SK-N-MC (cell line): ENCODE results near the gene RTKN.
"Not testable (repeated sequence)": the region's sequence is repeated elsewhere in the genome, so short reads cannot be mapped to it uniquely, and the experiment has no call there.

Experiments
- EZH2 ChIP-seq: fragments of 200-600 bp; sonication (generic); IDR thresholded peaks from one replicate; pipeline ENCODE4 v1.6.1; 2017; ENCODE audit warnings: antibody characterized with exemption
- FOXP2 ChIP-seq: optimal IDR thresholded peaks from 2 replicates; pipeline ENCODE3; 2011; ENCODE audit warnings: mild to moderate bottlenecking, moderate library complexity; ENCODE audit not compliant: insufficient read depth; ENCODE audit errors: extremely low read length, control extremely low read depth
- POLR2AphosphoS5 ChIP-seq: IDR thresholded peaks from 2 replicates; pipeline ENCODE4 v1.6.1; 2012; ENCODE audit warnings: mild to moderate bottlenecking, low read depth, low read length, borderline replicate concordance

DNA sequence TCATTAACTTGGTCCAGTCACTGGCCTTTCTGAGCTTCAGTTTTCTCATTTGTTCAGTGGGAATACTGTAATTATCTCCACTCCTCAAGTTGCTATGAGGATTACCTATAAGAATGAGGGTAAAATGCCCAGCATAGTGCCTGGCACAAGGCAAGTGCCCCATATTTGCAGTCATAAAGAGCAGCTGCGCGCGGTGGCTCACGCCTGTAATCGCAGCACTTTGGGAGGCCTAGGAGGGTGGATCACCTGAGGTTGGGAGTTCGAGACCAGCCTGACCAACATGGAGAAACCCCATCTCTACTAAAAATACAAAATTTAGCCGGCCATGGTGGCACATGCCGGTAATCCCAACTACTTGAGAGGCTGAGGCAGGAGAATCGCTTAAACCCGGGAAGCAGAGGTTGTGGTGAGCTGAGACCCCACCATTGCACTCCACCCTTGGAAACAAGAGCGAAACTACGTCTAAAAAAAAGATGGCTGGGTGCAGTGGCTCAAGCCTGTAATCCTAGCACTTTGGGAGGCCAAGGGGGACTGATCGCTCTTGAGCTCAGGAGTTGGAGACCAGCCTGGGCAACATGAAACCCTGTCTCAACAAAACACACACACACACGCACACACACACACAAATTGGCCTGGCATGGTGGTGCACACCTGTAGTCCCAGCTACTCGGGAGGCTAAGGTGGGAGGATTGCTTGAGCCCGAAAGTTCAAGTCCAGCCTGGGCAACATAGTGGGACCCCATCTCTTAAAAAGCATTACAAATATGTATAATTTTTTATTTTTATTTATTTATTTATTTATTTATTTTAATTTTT lies 953 bp upstream of the RTKN start:
- not testable (repeated sequence) for TF ChIP-seq EZH2, POLR2AphosphoS5, FOXP2
